CD4-positive, alpha-beta T cell treated with Interleukin-12 subunit alpha and Interleukin-12 subunit beta, for 1 hour (primary cell): ENCODE measurements around the gene HCFC1R1.

Source experiments
- DNase-seq: peaks from one replicate; pipeline ENCODE4 v3.0.0-alpha.2; 2020

Gene HCFC1R1

DNA sequence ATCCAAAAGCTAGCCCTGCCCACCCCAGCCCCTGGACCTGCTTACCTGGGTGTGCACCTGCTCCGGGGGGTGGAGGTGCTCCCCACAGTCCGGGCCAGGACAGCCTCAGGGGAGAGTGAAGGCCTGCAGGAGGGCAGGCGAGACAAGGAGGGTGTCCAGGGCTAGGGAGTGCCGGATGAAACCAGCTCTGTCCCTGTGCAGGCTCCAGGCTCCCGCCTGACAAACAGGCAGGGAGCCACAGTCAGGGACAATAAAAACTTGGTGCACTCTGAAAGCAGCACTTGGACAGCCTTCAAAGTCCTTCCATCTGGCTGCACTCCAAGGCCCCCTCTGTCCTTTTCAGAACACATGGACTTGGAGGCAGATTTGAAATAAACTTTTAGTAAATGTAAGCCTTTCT, 50.6 kb downstream of the HCFC1R1 start:
- no peak for DNase-seq
